HG03442 (cell line): ENCODE results near the gene NCOA6.

Source experiments
- ATAC-seq: cut with Tn5 transposase; IDR thresholded peaks from one replicate; pipeline ENCODE4 v1.9.1; 2021; ENCODE audit warnings: mild to moderate bottlenecking, moderate library complexity; ENCODE audit not compliant: unreplicated experiment

Gene NCOA6

GRCh38 chr20:34825530-34826362, at the start of gene NCOA6:
NCOA6 (minus strand) TSS chr20:34825651; CDS start chr20:34782355, 43,296 bp downstream.
- ATAC-seq: peak; percentile 61

- ATAC-seq: no peak
Measured at GRCh38 chr20:34874094-34874654, 48.7 kb upstream of the NCOA6 start.

DNA sequence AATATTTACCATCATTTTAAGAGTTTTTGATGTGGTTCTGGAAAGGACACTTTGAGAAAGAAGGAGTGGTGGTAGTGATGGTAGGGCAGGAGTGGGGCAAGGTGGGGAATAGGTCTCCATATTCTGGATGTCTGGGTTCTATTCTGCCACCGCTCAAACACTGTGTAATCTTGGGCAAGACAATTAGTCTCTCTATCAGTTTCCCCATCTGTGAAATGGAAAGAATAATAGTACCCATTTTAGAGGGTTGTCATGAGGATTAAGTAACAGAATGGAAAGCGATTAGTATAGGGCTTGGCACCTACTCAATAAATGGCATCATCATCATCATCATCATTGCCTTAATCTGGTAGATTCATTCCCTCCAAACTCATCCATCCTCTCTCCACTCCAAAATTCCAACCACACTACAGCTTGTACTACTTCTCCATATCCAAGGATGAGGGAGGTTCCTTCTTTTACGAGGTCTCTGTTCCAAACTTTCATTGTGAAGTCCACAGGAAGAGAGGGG, 48.2 kb upstream of the NCOA6 start:
- ATAC-seq: no peak

DNA sequence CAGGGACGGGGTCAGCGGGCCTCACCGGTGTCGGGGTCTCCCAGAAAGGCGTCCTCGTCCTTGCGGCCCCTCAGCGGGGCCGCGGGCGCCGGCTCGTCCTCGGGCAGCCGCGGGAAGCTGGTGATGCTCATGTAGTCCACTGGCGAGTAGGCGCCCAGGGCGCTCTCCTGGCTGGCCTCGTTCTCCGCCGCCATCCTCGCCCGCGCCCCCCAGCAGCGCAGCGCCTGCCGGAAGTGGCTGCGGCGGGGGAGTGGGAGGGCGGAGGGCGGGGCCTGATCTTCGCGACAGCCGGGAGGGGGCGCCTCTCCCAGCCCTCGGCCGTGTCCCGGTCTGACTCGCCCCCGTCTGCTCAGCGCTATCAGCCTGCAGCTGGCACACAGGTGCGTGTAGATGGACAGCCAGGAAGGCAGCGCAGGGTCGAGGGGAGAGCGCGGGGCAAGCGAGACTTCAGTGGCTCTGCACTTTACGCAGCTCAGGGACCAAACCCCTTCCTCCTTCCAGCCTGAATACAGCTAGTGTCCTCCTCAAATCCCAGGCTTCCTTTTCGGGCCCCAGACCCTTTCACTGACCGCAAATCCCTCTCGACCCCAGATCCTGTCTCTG, 47.3 kb upstream of the NCOA6 start, which contains the start of gene GGT7:
Gene GGT7, minus strand, starts transcription at position 235 of the 603 bp plus-strand sequence. Its CDS starts 41 bp downstream, at position 194.
- peak; percentile 52 for ATAC-seq

GRCh38 chr20:34871966-34872621, 46.6 kb upstream of the NCOA6 start:
- no peak for ATAC-seq

- ATAC-seq: no peak
Measured at GRCh38 chr20:34871320-34871926, 46.0 kb upstream of the NCOA6 start.

GRCh38 chr20:34864216-34864615, 38.8 kb upstream of the NCOA6 start:
- ATAC-seq: no peak

GRCh38 chr20:34863421-34863965, 38.0 kb upstream of the NCOA6 start:
- ATAC-seq: no peak

DNA sequence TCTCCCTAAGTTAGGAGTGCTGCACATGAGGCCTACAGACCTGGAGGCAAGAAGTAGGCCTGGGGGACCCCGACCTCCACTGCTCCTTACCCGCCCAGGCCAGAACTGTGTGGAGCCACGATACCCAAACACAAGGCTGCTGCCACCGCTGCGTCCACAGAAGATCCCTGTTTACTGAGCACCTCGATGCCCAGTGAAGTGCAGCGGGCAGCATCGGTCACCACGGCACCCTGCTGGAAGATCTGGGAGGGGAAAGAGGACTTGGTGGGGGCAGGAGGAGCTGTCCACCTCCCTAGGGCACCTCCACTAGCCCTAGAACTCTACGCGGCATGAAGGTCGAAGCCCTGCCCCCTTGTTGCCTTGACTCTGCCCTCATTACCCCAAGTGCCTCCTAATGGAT, 37.3 kb upstream of the NCOA6 start:
- ATAC-seq: no peak

DNA sequence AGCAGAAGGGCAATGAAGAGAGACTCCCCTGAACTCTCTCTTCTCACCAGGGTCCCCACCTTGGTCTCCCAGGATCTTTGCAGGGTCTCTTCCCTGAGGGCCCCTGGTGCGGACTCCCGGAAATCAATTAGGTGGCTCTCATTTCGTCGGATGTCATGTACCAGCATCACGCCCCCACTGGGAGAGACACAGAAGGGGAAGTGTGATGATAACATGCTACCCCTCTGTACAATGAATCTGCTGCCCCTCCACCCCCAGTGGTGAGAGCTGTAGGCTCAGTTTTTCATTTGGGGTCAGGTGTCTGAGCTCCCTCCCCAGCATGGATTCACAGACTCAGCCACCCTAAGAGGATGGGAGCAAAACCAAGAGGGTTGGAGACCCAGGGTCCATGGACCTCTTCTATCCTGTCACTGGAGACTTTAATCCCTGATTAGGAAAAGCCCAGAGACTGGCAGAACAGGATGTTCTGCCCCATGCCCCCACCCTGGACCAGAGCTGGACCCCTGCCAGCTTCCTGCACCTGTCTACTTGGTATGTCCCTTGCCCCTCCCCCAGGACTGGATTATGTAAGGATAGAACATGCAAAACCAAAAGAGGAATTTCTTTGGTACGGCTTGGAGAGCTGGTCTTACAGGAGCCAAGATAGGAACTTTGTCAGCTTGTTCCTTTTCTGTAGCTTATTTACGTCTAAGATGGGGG, 36.1 kb upstream of the NCOA6 start:
- ATAC-seq: no peak

GRCh38 chr20:34859826-34860545, 34.5 kb upstream of the NCOA6 start:
- no peak for ATAC-seq

DNA sequence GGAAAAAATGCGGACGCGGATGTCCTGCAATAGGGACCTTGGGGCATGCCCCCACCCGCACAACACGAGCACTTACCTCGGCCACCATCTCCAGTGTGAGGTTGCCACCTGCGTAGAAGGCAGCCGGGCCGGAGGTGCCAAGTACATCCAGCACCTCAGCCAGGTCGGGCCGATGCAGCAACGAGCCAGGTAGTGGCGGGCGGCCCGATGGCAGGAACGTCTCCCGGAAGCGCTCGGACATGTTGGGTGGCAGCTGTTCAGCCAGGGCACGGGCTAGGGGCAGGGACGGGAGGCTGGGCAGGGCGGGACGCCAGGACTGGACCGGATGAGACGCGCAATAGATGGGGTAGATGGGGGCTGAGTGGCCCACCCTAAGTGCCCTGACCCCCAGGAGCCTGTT, 33.9 kb upstream of the NCOA6 start:
- ATAC-seq: no peak

GRCh38 chr20:34852298-34852697, 26.8 kb upstream of the NCOA6 start:
- no peak for ATAC-seq

GRCh38 chr20:34850969-34851368, 25.5 kb upstream of the NCOA6 start:
- no peak for ATAC-seq

GRCh38 chr20:34849778-34850177, 24.3 kb upstream of the NCOA6 start:
- no peak for ATAC-seq

DNA sequence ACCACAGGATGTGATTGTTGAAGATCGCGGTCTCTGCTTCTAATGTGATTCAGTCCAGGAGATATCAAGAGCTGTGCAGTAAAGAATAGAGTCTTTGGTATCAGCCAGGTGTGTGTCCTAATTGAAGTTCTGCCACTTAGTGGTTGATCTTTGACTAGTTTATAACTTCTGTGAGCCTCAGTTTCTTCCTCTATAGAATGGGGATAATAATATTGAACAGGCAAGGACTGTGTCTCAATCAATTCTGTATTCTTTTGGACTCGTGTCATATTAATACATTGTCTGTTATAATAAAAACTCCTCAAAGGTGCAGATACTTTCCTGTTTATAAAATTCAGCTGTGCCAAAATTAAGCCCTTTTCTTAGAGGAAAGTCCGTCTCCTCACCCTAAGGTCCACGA, 23.1 kb upstream of the NCOA6 start:
- no peak for ATAC-seq

DNA sequence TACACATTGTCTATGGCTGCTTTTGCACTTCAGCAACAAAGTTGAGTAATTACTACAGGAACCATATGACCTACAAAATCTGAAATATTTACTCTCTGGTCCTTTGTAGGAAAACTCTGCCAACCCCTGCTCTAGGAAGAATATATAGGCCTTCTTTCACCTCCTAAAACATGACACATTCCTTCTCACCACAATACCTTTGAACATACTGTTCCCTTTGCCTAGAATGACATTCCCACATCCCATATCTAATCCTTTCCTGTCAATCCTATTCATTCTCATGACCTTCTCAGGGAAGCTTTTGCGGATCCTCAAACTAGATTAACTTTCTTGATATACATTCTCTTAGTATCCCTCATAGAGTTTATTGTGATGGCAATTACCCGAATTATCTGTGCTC, 18.0 kb upstream of the NCOA6 start:
- no peak for ATAC-seq

GRCh38 chr20:34842143-34842542, 16.7 kb upstream of the NCOA6 start:
- no peak for ATAC-seq

- no peak for ATAC-seq
Measured at GRCh38 chr20:34834459-34834893, 9.0 kb upstream of the NCOA6 start.
